Esophagus squamous epithelium (tissue), 4 donors: ENCODE data around the gene THBS4.

Experiments
- POLR2A ChIP-seq, 4 donors: fragments of 450-650 bp; IDR thresholded peaks; one replicate each; pipeline ENCODE4 v1.6.1; 2017; ENCODE audit warnings: antibody characterized with exemption in 4 of 4, mild to moderate bottlenecking in 4 of 4, moderate library complexity in 3 of 4
- TF ChIP-seq, protein P1 (sequence below), 6 experiments: fragments of 450-650 bp in 4 of 6; fragments of 200-600 bp in 2 of 6; sonication (generic) in 2 of 6; IDR thresholded peaks; one replicate each; pipeline ENCODE4 v1.5.1; 2016 to 2019; ENCODE audit warnings: antibody characterized with exemption in 6 of 6, mild to moderate bottlenecking in 4 of 6, moderate library complexity in 4 of 6

DNA sequence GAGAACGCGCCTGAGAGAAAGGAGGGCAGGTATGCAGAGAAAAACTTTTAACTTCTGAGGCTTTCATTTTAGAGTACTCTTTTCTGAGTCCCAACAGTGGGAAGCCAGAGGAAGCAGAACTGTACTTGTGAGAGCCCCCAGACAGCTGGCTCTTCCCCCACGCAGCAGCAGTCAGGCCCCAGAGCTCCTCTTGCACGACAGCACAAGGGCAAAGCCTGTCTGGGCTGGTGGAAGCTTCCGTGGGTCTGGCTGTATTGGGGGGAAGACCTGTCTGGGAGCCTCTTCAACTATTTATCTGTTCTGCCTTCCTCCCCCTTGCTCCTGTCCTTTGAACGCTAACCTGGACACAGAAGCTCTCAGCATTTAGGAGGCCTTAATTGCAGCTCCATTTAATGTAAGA is 68.2 kb downstream of the THBS4 start:
- TF ChIP-seq, protein P1, sequence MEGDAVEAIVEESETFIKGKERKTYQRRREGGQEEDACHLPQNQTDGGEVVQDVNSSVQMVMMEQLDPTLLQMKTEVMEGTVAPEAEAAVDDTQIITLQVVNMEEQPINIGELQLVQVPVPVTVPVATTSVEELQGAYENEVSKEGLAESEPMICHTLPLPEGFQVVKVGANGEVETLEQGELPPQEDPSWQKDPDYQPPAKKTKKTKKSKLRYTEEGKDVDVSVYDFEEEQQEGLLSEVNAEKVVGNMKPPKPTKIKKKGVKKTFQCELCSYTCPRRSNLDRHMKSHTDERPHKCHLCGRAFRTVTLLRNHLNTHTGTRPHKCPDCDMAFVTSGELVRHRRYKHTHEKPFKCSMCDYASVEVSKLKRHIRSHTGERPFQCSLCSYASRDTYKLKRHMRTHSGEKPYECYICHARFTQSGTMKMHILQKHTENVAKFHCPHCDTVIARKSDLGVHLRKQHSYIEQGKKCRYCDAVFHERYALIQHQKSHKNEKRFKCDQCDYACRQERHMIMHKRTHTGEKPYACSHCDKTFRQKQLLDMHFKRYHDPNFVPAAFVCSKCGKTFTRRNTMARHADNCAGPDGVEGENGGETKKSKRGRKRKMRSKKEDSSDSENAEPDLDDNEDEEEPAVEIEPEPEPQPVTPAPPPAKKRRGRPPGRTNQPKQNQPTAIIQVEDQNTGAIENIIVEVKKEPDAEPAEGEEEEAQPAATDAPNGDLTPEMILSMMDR (IDR thresholded peaks at IDR 0.05), result no peak
- TF ChIP-seq POLR2A (IDR thresholded peaks at IDR 0.05), result no peak
